Esophagus squamous epithelium (tissue), 5 donors: ENCODE measurements around the gene DERL3. TPM values are rescaled to one million over a fixed set of nuclear protein-coding genes. Genes with fewer than 3 reads are reported as not detected.
A peak's percentile ranks its signal among the peaks of the same experiment; 100 is the strongest.

Experiments used
- DNase-seq: peaks from one replicate; lab custom pipeline; 2025; lab: John Stamatoyannopoulos, UW
- H3K27ac ChIP-seq, 4 donors: fragments of 200-600 bp; sonication (generic); one replicate each; pipeline ENCODE4 v1.5.1; 2016 to 2019; ENCODE audit warnings: mild to moderate bottlenecking in 1 of 4
- H3K27me3 ChIP-seq, 4 donors: fragments of 200-600 bp; sonication (generic); 1 replicate in 3 of 4; 2 replicates in 1 of 4; pipeline versions ENCODE4 v1.5.1 to v1.6.0; 2017 to 2021; ENCODE audit warnings: antibody characterized with exemption in 1 of 4
- H3K36me3 ChIP-seq, 3 donors: fragments of 200-600 bp; sonication (generic); one replicate each; pipeline ENCODE4 v1.5.1; 2016 to 2019
- H3K4me1 ChIP-seq, 3 donors: fragments of 200-600 bp; sonication (generic); one replicate each; pipeline ENCODE4 v1.5.1; 2017 to 2019
- H3K4me3 ChIP-seq, 4 donors: fragments of 200-600 bp; sonication (generic); 1 replicate in 3 of 4; 2 replicates in 1 of 4; pipeline ENCODE4 v1.5.1; 2016 to 2019; ENCODE audit warnings: mild to moderate bottlenecking in 2 of 4, moderate library complexity in 1 of 4
- H3K9me3 ChIP-seq, 3 donors: fragments of 200-600 bp; sonication (generic); one replicate each; pipeline ENCODE4 v1.5.1; 2016 to 2019
- POLR2A ChIP-seq, 4 donors: fragments of 450-650 bp; IDR thresholded peaks; one replicate each; pipeline ENCODE4 v1.6.1; 2017; ENCODE audit warnings: antibody characterized with exemption in 4 of 4, mild to moderate bottlenecking in 4 of 4, moderate library complexity in 3 of 4
- WGBS, 2 donors: methylation state at CpG; one replicate each; pipeline ENCODE4 v1.1.5; 2018; 5-methylcytosine and 5-hydroxymethylcytosine counted together
- intact Hi-C: fragments of 100-400 bp; cut with DNase I; formaldehyde crosslinking; loops from one replicate; pipeline ENCODE4 v1.15.0; 2022
- total RNA-seq, 4 donors: library from RNA; depleted of rRNA; stranded (reverse); fragments of >200 nt; gene quantifications; one replicate each; pipeline ENCODE4 v1.1.0, GENCODE V29; 2016
- TF ChIP-seq, protein P1 (sequence below), 6 experiments: fragments of 450-650 bp in 4 of 6; fragments of 200-600 bp in 2 of 6; sonication (generic) in 2 of 6; IDR thresholded peaks; one replicate each; pipeline ENCODE4 v1.5.1; 2016 to 2019; ENCODE audit warnings: antibody characterized with exemption in 6 of 6, mild to moderate bottlenecking in 4 of 6, moderate library complexity in 4 of 6
- donor health status: DM: yes; HTN: yes; CAD: no.

Gene DERL3
- total RNA-seq, result 1 to 10 TPM in 2 of 4 donors, not detected in 2; 1.3 to 1.9 TPM

DNA sequence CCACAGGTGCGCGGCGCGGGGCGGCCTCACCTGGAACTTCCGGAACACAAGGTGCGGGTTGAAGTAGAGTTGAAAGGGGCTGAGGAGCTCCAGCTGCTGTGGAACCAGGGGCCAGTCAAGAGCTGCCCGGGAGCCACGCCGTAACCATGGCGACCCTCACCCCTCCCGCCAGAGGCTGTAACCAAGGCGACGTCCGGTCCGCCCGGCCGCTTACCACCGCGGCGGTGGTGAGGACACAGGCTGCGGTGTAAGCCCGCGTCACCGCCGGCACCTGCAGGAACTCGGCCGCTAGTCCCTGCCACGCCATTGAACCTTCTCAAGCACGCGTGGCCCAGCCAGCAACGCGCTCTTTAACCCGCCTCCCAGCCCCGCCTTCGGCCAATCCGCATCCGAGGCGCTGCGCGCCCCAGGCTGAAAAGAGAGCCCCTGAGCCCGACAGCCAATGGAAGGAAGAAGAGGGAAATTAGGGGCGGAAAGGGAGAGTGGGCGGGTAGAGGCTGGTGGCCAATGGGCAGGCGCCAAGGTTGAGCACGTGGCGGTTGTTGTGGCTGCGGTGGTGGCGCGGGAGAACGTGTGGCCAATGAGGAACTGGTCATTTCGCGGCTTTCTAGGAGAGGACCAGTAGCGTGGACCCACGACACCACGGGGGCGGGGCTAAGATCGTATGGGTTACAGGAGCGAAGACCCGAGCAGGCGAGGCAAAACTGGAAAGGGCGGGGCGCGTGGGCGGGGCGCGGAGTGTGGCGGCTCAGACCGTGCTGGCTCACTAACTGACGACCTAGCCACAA lies at the start of gene DERL3:
Gene DERL3 (minus strand): TSS at position 326 of the 788 bp plus-strand sequence. CDS start 19 bp downstream, at position 307.
- H3K4me1 ChIP-seq, result peaks cover 11 to 40% (median 17%) of the 10 kb centered on the region in 3 donors
- WGBS, 2 donors, result 4 to 9% methylated on average over 44 of the region's 70 CpGs
- TF ChIP-seq, protein P1, sequence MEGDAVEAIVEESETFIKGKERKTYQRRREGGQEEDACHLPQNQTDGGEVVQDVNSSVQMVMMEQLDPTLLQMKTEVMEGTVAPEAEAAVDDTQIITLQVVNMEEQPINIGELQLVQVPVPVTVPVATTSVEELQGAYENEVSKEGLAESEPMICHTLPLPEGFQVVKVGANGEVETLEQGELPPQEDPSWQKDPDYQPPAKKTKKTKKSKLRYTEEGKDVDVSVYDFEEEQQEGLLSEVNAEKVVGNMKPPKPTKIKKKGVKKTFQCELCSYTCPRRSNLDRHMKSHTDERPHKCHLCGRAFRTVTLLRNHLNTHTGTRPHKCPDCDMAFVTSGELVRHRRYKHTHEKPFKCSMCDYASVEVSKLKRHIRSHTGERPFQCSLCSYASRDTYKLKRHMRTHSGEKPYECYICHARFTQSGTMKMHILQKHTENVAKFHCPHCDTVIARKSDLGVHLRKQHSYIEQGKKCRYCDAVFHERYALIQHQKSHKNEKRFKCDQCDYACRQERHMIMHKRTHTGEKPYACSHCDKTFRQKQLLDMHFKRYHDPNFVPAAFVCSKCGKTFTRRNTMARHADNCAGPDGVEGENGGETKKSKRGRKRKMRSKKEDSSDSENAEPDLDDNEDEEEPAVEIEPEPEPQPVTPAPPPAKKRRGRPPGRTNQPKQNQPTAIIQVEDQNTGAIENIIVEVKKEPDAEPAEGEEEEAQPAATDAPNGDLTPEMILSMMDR (IDR thresholded peaks at IDR 0.05), result peak in 1 of 6 experiments; percentile 15
- TF ChIP-seq POLR2A (IDR thresholded peaks at IDR 0.05), result no peak
- peak within 1 kb of the TSS; percentile 15 to 65 (median 38) for H3K4me3 ChIP-seq
- peak within 1 kb of the TSS in 2 of 4 donors; percentile 17 to 35 for H3K27ac ChIP-seq
- H3K36me3 ChIP-seq, result peaks cover 3 to 28% (median 13%) of the 10 kb centered on the region in 3 donors
- no peaks in the 10 kb centered on the region for H3K9me3 ChIP-seq
- no peaks in the 10 kb centered on the region for H3K27me3 ChIP-seq
- intact Hi-C loops, result no loop called here
- DNase-seq, result peak; percentile 97

DNA sequence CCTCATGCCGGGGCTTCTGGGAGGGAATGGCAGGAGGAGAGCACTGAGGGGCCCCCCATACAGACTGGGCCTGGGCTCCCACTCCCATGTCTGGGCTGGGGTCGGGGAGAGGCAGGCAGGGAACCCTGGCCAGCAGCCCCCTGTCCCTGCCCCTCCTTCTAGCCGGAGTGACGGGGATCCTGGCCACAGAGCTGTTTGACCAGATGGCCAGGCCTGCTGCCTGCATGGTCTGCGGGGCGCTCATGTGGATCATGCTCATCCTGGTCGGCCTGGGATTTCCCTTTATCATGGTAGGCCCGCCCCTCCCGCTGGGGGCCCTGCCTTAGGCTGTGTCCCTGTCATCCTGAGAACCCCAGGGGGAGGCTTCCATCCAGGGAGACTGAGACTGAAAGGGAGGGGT lies 45.3 kb upstream of the DERL3 start:
- Histone ChIP-seq H3K4me3 (no peak overlapping the region), H3K36me3 (peaks cover 0 to 6% (median 0%) of the 10 kb centered on the region in 3 donors), H3K9me3 (no peaks in the 10 kb centered on the region), H3K4me1 (peaks cover 0 to 14% (median 8%) of the 10 kb centered on the region in 3 donors), H3K27me3 (no peaks in the 10 kb centered on the region), H3K27ac (no peak overlapping the region)
- intact Hi-C loops, result no loop called here
- DNase-seq, result no peak
- no peak for TF ChIP-seq POLR2A (IDR thresholded peaks at IDR 0.05)
- TF ChIP-seq, protein P1 (IDR thresholded peaks at IDR 0.05), result no peak
- 80% methylated on average over 1 of the region's 9 CpGs; no CpG with 5 or more reads in 1 of the 2 donors for WGBS, 2 donors

- no peak for TF ChIP-seq POLR2A (IDR thresholded peaks at IDR 0.05)
- TF ChIP-seq, protein P1 (IDR thresholded peaks at IDR 0.05), result no peak
- intact Hi-C loops, result no loop called here
- no peak overlapping the region for H3K4me3 ChIP-seq
- 93 to 100% methylated on average over 3 to 4 of the region's 9 CpGs for WGBS, 2 donors
- no peak for DNase-seq
- no peaks in the 10 kb centered on the region for H3K9me3 ChIP-seq
- peaks cover 0 to 6% (median 0%) of the 10 kb centered on the region in 3 donors for H3K36me3 ChIP-seq
- peaks cover 0 to 9% (median 8%) of the 10 kb centered on the region in 3 donors for H3K4me1 ChIP-seq
- H3K27me3 ChIP-seq, result no peaks in the 10 kb centered on the region
- H3K27ac ChIP-seq, result no peak overlapping the region
Observed at GRCh38 chr22:23883658-23884057, 44.9 kb upstream of the DERL3 start.

GRCh38 chr22:23882370-23882769 lies 43.6 kb upstream of the DERL3 start:
- H3K36me3 ChIP-seq, result peaks cover 0 to 17% (median 0%) of the 10 kb centered on the region in 3 donors
- intact Hi-C loops, result no loop called here
- 63 to 74% methylated on average over 6 to 11 of the region's 20 CpGs for WGBS, 2 donors

More at GRCh38 chr22:23882370-23882769, 43.6 kb upstream of the DERL3 start:
- DNase-seq, result no peak
- Histone ChIP-seq H3K27me3 (no peaks in the 10 kb centered on the region), H3K9me3 (no peaks in the 10 kb centered on the region), H3K4me3 (no peak overlapping the region), H3K4me1 (no peaks in the 10 kb centered on the region), H3K27ac (no peak overlapping the region)
- TF ChIP-seq, protein P1 (IDR thresholded peaks at IDR 0.05), result no peak
- no peak for TF ChIP-seq POLR2A (IDR thresholded peaks at IDR 0.05)
